A673 (cell line): ENCODE results near the gene NEK6. TPM values are rescaled to one million over a fixed set of nuclear protein-coding genes. Genes with fewer than 3 reads are reported as not detected.

Source experiments
- BruUV-seq: library from RNA; stranded (reverse); fragments of 400-500 nt; replicated peaks from 2 replicates; lab custom pipeline; 2021; lab: Mats Ljungman, UMichigan
- CTCF ChIA-PET: fragments of 300-600 bp; sonication (Branson Sonifier 250); formaldehyde crosslinking; loops from one replicate; lab custom pipeline; 2022; ENCODE audit warnings: antibody characterized with exemption; lab: Charles Lee
- POLR2A ChIA-PET: fragments of 300-600 bp; sonication (Branson Sonifier 250); formaldehyde crosslinking; loops from one replicate; lab custom pipeline; 2022; ENCODE audit warnings: antibody characterized with exemption; ENCODE audit not compliant: low non-redundant PET; lab: Charles Lee
- DNase-seq: peaks from one replicate; pipeline ENCODE4 v3.0.0-alpha.2; 2015; ENCODE audit warnings: low spot score
- H3K27ac ChIP-seq: fragments of 200-600 bp; sonication (generic); 2 replicates; pipeline ENCODE4 v1.5.1; 2016; ENCODE audit warnings: mixed run types, low read depth, mild to moderate bottlenecking, mixed read lengths, antibody characterized with exemption, low read length; ENCODE audit not compliant: poor library complexity, severe bottlenecking
- H3K27me3 ChIP-seq: fragments of 200-600 bp; sonication (generic); replicated peaks from 2 replicates; pipeline ENCODE4 v1.6.1; 2017; ENCODE audit warnings: mixed run types, low read depth, mild to moderate bottlenecking, mixed read lengths, antibody characterized with exemption, low read length; ENCODE audit not compliant: insufficient read depth, poor library complexity
- H3K36me3 ChIP-seq: fragments of 200-600 bp; sonication (generic); 2 replicates; pipeline ENCODE4 v1.6.1; 2016; ENCODE audit warnings: mixed run types, mild to moderate bottlenecking, mixed read lengths, antibody characterized with exemption, low read length; ENCODE audit not compliant: insufficient read depth, poor library complexity, severe bottlenecking
- H3K4me1 ChIP-seq: fragments of 200-600 bp; sonication (generic); 2 replicates; pipeline ENCODE4 v1.6.1; 2017; ENCODE audit warnings: mixed run types, mild to moderate bottlenecking, mixed read lengths, antibody characterized with exemption, low read length; ENCODE audit not compliant: insufficient read depth, poor library complexity, severe bottlenecking
- H3K4me3 ChIP-seq: fragments of 200-600 bp; sonication (generic); 2 replicates; pipeline ENCODE4 v1.5.1; 2016; ENCODE audit warnings: low read depth, mixed run types, mild to moderate bottlenecking, mixed read lengths, low read length; ENCODE audit not compliant: poor library complexity, severe bottlenecking
- H3K9me3 ChIP-seq: fragments of 200-600 bp; sonication (generic); 2 replicates; pipeline ENCODE4 v1.6.1; 2016; ENCODE audit warnings: mixed run types, low read depth, mild to moderate bottlenecking, mixed read lengths, antibody characterized with exemption, low read length; ENCODE audit not compliant: poor library complexity, severe bottlenecking
- CTCF ChIP-seq: fragments of 300-800, 200-600 bp; sonication (generic); conservative IDR thresholded peaks from 2 replicates; pipeline ENCODE4 v1.5.1; 2017; ENCODE audit warnings: low read depth, mild to moderate bottlenecking, antibody characterized with exemption, low read length, moderate library complexity, mixed read lengths
- EZH2 ChIP-seq: fragments of 200-600 bp; sonication (generic); IDR thresholded peaks from 2 replicates; pipeline ENCODE4 v1.6.1; 2017; ENCODE audit warnings: borderline replicate concordance, low read depth, mild to moderate bottlenecking, mixed read lengths, antibody characterized with exemption, low read length; ENCODE audit not compliant: poor library complexity, severe bottlenecking
- intact Hi-C: fragments of 100-400 bp; cut with micrococcal nuclease; formaldehyde crosslinking; loops from one replicate; pipeline ENCODE4 v1.10.0; 2022; ENCODE audit not compliant: unreplicated experiment
- total RNA-seq: library from RNA; stranded (reverse); gene quantifications from 2 replicates; pipeline ENCODE4 v1.2.3, GENCODE V29; 2021

NEK6 gene
- total RNA-seq, 1 experiment from 2014 or later, result 23.3 TPM

- intact Hi-C loops, result loop anchor here (10.0 kb wide), 1 partner anchor 922 kb away; no protein-coding TSS in a partner anchor
- no TSS peak for BruUV-seq
- no peaks in the 10 kb centered on the region for H3K4me1 ChIP-seq
Observed at GRCh38 chr9:124326378-124326777, 68.6 kb downstream of the NEK6 start.

GRCh38 chr9:124327491-124327890 lies 69.7 kb downstream of the NEK6 start:
- POLR2A ChIA-PET, result no interaction called here
- Histone ChIP-seq H3K27ac (no peak overlapping the region), H3K36me3 (peaks cover 6% of the 10 kb centered on the region), H3K4me3 (no peak overlapping the region), H3K9me3 (no peaks in the 10 kb centered on the region), H3K4me1 (no peaks in the 10 kb centered on the region), H3K27me3 (no peaks in the 10 kb centered on the region)
- BruUV-seq, result no TSS peak
- CTCF ChIA-PET, result no interaction called here
- no peak for TF ChIP-seq EZH2
- DNase-seq, result no peak
- intact Hi-C loops, result loop anchor here (10.0 kb wide), 1 partner anchor 923 kb away; no protein-coding TSS in a partner anchor

More at GRCh38 chr9:124326378-124326777, 68.6 kb downstream of the NEK6 start:
- no peaks in the 10 kb centered on the region for H3K27me3 ChIP-seq
- TF ChIP-seq CTCF (no peak), EZH2 (no peak)
- H3K4me3 ChIP-seq, result no peak overlapping the region
- POLR2A ChIA-PET, result no interaction called here
- no peak for DNase-seq
- no peaks in the 10 kb centered on the region for H3K9me3 ChIP-seq
- H3K27ac ChIP-seq, result no peak overlapping the region
- CTCF ChIA-PET, result no interaction called here
- peaks cover 10% of the 10 kb centered on the region for H3K36me3 ChIP-seq

GRCh38 chr9:124328285-124328684 lies 70.5 kb downstream of the NEK6 start:
- no peaks in the 10 kb centered on the region for H3K4me1 ChIP-seq
- POLR2A ChIA-PET, result no interaction called here
- TF ChIP-seq EZH2 (no peak), CTCF (no peak)
- CTCF ChIA-PET, result no interaction called here
- H3K27me3 ChIP-seq, result no peaks in the 10 kb centered on the region
- no peak overlapping the region for H3K4me3 ChIP-seq
- intact Hi-C loops, result loop anchor here (10.0 kb wide), 1 partner anchor 923 kb away; no protein-coding TSS in a partner anchor
- DNase-seq, result no peak
- H3K9me3 ChIP-seq, result no peaks in the 10 kb centered on the region
- peaks cover 6% of the 10 kb centered on the region for H3K36me3 ChIP-seq
- BruUV-seq, result no TSS peak
- H3K27ac ChIP-seq, result no peak overlapping the region
